ENCODE results near the gene ARMC2. TPM values are rescaled to one million over a fixed set of nuclear protein-coding genes. Genes with fewer than 3 reads are reported as not detected.

The ARMC2 gene
- total and polyA plus RNA-seq, 2 of the 8 experiments (the other 6 are each of a cell fraction or from before 2014, with no cell fraction given) = 1.6 to 4.4 TPM

DNA sequence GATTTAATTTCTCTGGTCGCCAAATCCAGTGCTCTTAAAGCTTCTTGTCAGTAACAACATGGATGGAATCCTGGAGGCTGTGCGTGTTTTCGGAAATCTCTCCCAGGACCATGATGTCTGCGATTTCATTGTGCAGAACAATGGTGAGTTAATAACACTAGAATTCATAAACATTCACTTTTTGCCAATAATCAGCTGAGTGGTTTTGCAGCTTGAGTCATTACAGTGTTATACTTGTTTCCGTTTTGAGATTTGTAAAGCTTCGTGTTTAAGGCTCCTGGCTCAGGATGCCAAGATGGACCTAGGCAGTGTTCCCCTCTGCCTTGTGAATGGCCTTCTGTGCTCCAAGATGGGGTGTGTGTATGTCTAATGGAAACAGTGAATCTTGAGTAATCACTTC is 113.8 kb downstream of the ARMC2 start (continued):
- no peak for TF ChIP-seq CBX8 (IDR thresholded peaks at IDR 0.05; ENCODE audit: borderline replicate concordance, low read depth, low read length)
- no peak for TF ChIP-seq EP300 (IDR thresholded peaks at IDR 0.05; ENCODE audit: borderline replicate concordance in 1 of 2, low read depth in 2 of 2, low read length in 2 of 2)
- no peak for TF ChIP-seq CHD1 (IDR thresholded peaks at IDR 0.05; ENCODE audit: low read depth, low read length)
- TF ChIP-seq PHF8 (conservative IDR thresholded peaks at IDR 0.05; ENCODE audit: low read depth, low read length) = no peak
- no peak for TF ChIP-seq CREB1 (IDR thresholded peaks at IDR 0.05)
- no peak for TF ChIP-seq KDM1A (IDR thresholded peaks at IDR 0.05; ENCODE audit: borderline replicate concordance, low read length)

All from H1 (cell line).